Heart left ventricle (tissue), 13 donors: ENCODE results near the gene CCDC71.

Experiments
- CTCF ChIP-seq, 12 donors: fragments of 200-600 bp; sonication (generic) in 4 of 12; IDR thresholded peaks; one replicate each; pipeline versions ENCODE4 v1.5.0 to v1.8.0; 2018 to 2022; ENCODE audit warnings: antibody characterized with exemption in 12 of 12, mild to moderate bottlenecking in 5 of 12
- POLR2A ChIP-seq, 2 donors: fragments of 450-650 bp; IDR thresholded peaks; one replicate each; pipeline ENCODE4 v1.6.1; 2017; ENCODE audit warnings: antibody characterized with exemption in 2 of 2, mild to moderate bottlenecking in 2 of 2, moderate library complexity in 2 of 2
- donor health status: ischemic (EF 13 %, LVEDD 7.1; RV severe dilation, severe dysfunction).
- donor health status: DM: no; HTN: yes; CAD: no.
- donor health status: DM: no; HTN: no; CAD: no.
- donor health status: ischemic (EF 25% LVEDD 6.9; RV normal size, moderate dysfunction).
- donor health status: ischemic (EF 25% LVEDD 5.7; RV mildly dilated, moderate dysfunction).
- donor health status: ischemic (EF 35%, LVEDD 5.7; RV mildly dilated, moderate dysfunction).
- donor health status: nonischemic (EF 11% LVEDD 7.7; RV severe dilation, severe dysfunction).
- donor health status: DM: yes; HTN: yes; CAD: no.
- donor health status: PGD.
- donor health status: ischemic (EF 29% LVEDD 5.4; RV normal size, mild dysfunction).
- donor health status: nonischemic (EF 23%, LVEDD 6.1; RV moderate dilation, normal function).

- TF ChIP-seq CTCF (IDR thresholded peaks at IDR 0.05), result no peak
- TF ChIP-seq POLR2A (IDR thresholded peaks at IDR 0.05), result no peak
Measured at GRCh38 chr3:49124991-49125670, 41.0 kb downstream of the CCDC71 start.
